ELR (cell line): ENCODE measurements around the gene PSAPL1.
"Not testable (repeated sequence)": the region's sequence is repeated elsewhere in the genome, so short reads cannot be mapped to it uniquely, and the experiment has no call there.

Source experiments
- DNase-seq: peaks from one replicate; pipeline ENCODE4 v3.0.0-alpha.2; 2015; ENCODE audit warnings: low read depth

Gene PSAPL1

DNA sequence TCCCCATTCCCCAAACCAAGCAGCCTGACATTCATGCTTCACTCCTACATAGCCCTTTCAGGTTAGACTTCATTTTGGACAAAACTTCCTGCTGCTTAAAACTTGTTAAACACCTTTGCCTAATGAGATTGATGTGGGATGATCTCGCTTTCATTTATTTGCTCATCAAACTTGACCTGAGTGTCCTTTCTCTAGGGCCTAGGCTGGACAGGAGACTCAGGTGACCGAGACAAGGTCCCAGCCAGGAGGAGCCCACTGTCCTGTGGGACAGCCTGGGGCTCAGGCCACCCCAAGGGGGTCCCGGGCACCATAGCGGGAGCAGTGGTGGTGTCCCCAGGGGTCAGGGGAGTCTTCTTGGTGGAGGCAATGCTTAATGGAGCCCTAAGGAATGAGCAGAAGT, 23.7 kb upstream of the PSAPL1 start:
- DNase-seq, result no peak

DNA sequence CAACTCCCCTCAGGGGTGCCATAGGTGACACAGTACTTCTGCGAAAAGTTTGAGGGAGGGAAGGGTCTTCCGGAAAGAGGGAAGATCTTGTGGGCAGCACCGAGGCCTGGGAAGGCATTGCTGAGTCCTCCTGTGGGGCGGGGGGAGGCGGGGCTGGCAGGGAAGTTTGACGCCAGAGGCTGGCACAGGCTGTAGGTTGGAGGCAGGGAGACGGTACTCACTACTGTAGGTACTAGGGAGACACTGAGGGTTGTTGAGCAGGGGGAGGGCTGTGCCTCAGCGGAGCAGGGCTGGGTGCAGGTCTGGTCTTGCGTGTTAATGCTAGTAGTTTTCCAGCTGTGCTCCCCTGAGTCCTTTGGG, 23.3 kb upstream of the PSAPL1 start:
- no peak for DNase-seq

DNA sequence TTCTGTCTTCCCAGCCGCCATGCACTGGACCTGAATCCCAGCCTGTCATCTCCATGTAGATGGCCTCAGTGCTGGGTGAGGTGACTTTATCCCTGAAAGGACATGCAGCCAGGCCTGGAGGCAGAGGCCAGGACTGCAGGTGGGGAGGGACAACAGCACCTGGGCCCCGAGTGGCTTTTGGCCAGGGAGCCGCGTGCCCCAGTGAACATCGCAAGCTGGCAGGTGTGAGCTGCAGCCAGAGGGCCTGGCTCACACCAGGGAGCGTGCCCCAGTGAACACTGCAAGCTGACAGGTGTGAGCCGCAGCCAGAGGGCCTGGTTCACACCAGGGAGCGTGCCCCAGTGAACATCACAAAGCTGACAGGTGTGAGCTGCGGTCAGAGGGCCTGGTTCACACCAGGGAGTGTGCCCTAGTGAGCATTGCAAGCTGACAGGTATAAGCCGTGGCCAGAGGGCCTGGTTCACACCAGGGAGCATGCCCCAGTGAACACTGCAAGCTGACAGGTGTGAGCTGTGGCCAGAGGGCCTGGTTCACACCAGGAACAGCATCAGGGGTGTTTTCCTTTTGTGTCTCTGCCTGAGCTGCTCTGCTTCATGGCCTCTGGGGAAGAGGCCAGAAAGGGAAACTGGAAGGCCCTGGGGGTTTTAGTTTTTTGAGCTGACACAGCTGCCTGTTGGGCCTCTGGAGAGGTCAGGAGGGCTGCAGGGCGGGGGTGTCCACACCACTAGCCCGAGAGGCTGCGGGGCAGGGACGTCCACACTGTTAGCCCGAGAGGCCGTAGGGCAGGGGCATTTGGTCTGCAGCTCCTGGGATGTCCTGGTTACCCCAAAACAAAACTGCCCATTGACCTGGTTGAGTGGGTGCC, 22.7 kb upstream of the PSAPL1 start:
- DNase-seq, result no peak

DNA sequence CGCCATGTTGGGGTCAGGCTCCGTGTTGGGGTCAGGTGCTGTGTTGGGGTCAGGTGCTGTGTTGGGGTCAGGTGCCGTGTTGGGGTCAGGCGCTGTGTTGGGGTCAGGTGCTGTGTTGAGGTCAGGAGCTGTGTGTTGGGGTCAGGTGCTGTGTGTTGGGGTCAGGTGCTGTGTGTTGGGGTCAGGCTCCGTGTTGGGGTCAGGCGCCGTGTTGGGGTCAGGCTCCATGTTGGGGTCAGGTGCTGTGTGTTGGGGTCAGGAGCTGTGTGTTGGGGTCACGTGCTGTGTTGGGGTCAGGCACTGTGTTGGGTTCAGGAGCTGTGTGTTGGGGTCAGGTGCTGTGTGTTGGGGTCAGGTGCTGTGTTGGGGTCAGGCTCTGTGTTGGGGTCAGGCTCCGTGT, 18.1 kb upstream of the PSAPL1 start:
- not testable (repeated sequence) for DNase-seq

DNA sequence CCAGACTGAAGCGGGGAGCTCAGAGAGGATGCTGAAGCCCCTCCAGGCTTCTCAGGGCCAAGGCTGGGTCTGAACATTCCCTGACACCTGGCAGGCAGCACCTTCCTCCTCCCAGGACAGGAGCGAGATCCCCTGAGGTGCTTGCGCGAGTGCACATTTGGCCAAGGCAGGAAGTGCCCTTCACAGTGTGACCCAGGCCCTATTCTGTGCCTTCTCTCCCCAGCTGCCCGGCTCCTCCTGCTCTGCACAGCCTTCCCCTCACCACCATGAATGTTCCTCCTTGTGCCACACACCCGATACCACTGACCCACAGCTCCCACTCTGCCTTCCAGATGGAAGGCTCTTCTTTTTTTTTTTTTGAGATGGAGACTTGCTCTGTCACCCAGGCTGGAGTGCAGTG, 17.1 kb upstream of the PSAPL1 start:
- DNase-seq, result no peak

DNA sequence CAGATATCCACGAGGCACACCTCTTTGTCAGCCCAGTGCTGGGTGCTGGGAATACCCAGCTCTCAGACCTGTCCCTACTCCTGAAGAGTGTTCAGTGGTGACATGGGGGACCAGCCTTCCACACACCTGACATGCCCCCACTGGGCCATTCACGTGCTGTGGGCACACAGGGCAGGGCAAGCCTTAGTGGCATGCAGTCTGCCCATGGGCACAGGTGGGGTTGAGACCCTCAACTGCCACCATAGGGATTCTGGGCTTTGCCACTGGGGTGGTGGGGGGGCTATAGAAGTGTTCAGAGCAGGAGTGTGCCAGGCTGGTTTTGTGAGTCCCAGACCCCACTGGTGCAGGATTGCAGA, 16.7 kb upstream of the PSAPL1 start:
- no peak for DNase-seq

DNA sequence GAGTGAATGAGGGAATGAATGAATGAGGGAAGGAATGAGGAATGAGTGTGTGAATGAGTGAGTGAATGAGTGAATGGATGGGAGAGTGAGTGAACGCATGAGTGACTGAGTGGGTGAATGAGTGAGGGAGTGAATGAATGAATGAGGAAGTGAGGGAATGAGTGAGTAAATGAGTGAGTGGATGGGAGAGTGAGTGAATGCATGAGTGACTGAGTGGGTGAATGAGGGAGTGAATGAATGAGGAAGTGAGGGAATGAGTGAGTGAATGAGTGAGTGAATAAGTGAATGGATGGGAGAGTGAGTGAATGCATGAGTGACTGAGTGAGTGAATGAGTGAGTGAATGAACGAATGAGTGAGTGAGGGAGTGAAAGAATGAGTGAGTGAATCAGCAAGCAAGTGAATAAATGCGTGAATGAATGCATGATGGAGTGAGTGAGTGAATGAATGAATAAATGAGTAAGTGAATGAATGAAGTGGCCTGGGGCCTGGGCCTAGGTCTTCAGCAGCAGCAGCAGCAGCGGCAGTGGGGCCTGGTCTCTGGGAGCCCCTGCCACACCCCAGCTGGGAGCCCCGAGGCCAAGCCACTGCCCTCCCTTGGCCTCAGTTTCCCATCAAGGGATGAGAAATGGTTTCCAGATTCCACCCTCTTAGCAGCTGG, 16.2 kb upstream of the PSAPL1 start:
- DNase-seq, result no peak

DNA sequence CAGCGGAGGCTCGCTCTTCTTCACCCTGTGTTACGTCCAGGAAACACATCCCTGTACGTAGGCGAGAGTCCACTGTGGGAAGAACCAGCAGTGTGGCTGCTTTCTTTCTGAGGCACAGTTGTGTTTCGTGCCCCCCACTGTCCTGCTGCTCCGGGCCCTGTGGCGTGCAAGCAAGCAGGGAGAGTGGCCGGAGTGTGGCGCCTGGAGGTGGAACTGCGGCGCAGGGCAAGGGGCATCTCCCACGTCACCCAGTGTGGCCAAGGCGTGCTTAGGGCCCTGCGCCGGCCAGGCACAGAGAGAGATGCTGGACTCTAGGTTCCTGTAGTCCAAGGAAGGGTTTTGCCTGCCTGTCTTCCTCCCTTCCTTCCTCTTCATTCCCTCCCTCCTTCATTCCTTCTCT, 13.3 kb upstream of the PSAPL1 start:
- no peak for DNase-seq

DNA sequence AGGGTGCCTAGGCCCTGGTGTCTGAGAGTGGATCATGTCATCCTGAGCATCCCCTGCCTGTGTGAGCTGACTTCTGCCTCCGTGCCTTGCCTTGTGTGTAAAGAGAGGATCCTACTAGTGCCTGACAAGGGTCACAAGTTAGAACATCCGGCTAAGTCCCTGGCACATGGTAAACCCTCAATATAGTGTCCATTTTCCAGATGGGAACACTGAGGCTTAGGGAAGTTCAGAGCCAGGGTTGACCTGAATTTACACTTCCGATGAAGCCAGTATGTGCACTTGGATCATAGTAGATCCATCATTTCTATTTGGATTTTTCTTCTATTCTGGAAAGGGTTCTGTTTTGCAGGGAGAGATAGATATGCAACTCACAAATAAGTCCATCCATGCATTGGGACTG, 12.5 kb upstream of the PSAPL1 start:
- DNase-seq, result no peak

DNA sequence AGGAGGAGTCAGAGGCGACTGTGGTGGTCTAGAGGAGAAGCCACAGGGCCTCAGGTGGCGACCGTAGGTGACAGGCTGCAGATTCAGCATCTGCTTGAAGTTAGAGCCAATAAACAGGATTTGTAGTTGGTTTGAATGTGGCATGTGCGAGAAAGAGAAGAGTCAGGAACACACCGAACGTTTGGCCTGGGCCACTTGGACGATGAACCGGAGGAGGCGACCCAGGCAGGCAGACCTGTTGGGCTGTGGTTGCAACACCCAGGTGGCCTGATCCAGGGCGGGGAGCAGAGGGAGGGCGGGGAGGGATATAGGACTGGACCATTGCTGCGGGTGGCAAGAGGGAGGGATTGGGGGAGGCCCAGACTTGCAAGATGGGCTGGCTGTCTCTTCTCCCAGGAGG, 10.0 kb upstream of the PSAPL1 start:
- DNase-seq, result no peak

DNA sequence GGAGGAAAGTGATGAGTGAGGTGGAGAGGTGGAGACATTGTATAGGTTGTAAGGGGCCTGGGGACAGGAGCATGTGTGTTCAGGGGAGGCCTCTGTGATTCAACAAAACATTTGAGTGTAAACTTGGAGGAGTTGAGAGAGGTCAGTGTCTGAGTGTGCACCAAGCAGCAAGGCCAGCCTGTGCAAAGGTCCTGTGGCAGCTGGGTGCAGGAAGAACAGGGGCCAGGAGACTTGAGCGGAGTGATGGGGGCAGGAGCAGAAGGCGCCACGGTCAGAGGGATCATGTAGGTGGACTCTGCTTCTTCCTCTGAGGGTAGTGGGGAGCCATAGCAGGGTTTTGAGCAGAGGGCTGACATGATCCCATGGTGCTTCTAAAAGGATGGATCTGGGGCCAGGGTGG, 9.6 kb upstream of the PSAPL1 start:
- DNase-seq, result no peak

DNA sequence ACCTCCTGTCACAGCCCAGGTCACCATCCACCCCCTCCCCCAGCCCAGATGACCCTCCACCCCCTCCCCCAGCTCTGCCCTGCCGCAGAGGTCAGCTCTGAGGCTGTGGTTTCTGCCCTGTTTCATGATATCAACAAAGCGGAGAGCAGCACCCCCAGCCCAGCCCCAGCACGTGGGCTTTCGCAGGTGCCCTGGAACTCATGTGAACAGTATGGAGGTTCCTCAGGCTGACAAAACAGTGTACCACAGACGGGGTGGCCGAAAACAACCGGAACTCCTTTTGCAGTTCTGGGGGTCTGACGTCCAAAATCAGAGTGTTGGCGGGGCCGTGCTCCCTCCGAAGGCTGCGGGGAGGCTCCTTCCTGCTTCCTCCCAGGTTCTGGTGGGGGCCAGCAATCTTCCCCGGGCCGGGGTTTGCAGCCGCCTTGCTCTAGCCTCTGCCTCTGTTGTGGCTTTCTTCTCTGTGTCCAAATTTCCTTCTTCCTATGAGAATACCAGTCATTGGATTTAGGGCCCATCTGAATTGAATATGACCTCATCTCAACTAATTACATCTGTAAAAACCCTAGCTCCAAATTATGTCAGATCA, 7.9 kb upstream of the PSAPL1 start:
- no peak for DNase-seq

DNA sequence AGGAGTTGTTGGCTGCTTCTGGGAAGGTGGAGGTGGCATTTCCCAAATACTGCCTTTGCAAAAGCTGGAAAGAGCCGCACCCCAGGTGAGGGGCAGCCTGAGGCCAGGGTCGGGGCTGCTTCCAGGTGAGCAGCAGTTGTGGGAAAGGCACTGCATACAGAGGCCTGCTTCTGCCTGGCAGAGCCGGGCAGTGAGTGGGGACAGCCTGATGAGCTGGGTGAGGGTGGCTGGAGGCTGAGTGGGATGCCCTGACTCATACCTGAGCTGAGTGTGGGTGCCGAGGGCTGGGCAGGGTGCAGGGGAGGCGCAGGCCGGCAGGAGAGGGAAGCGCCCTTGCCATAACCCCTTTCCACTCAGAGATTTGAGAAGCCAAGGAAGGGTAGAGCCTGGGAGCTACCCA, 6.5 kb upstream of the PSAPL1 start:
- no peak for DNase-seq

DNA sequence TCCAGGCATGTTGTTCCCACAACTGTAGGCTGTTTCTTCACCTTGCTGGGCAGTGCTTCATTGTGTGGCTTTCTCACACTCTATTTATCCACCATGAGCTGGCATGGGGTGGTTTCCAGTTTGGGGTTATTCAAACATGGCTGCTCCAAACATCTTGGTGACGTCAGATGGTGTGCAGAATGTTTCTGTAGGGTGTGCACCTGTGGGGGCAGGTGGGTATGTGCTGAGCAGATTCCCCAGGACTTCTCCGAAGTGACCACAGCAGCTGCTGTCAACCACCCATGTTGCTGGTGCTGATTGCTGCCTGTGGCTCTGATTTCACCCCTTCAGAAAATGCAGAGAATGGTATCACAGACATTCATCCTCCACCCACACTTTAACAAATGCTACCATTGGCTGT, 5.0 kb upstream of the PSAPL1 start:
- DNase-seq, result no peak

DNA sequence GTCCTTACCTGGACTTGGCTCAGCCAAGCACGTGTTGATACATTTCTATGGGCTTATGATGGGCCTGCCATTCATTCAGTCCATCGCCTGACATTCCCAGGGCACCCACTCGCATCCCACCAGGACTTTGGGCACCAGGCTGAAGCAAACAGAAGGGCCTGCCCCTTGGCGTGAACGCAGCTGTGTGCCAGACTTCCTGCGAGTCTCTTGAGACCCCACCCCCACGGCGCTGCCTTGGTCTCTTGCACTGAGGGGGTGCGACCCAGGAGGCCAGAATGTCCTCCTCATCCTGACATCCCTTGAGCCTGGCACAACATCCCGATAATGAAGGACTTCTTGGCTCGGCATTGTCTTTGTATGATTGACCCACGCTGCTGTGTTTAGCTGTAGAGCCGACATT, 1.5 kb upstream of the PSAPL1 start:
- no peak for DNase-seq

DNA sequence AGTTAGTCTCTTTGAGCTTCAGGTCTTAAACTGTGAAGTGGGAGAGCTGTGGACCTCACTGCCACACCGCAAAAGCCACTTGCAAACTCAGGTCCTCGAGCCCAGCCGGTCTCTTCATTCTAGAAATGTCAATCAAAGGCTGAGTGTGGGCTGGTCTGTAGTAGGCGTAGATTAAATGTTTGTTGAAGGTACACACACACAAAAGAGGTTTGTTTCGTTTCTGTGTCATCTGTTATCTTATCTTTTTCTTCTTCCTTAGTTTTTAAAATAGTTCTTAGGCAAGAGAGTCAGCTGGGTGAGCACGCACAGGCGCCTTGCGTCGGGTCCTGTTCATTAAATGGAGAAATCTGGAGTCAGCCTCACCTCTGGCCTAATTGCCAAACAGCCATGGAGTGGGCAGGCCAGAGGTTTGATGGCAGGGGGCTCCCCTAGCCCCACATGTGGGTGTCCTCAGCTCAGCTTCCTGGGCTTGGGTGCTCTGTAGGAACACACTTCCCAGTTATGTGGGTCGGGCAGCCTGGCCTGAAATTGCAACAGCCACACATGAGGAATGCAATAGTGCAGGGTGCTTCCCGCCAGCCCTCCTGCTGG, 836 bp upstream of the PSAPL1 start:
- no peak for DNase-seq

DNA sequence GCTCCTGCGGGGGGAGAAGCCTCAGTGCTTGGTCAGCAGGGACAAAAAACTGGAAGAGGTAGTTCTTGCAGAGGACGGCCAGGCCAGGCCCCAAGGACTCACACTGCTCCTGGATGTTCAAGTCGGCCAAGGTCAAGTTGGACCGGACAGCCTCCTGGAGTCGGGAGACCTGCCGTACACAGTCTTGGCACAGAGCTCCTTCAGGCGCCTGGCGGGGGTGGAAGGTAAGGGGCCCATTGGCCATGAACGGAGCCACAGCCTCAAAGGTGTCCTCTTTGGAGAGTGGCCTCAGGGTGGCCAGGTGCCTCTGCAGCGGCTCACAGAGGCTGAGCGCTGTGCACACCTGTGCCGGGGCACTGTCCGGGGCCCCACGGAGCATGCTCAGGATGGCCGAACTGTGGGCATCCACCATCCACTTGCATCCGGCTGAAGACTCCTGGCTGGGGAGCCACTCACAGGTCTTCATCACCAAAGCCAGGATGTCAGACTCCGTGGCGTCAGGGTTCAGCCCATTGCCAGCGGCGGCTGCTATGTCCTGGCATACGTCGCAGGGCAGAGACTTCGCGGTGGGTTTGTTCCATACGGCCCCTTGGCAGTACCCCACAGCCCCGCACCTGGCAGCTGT, 477 bp downstream of the PSAPL1 start:
- no peak for DNase-seq

DNA sequence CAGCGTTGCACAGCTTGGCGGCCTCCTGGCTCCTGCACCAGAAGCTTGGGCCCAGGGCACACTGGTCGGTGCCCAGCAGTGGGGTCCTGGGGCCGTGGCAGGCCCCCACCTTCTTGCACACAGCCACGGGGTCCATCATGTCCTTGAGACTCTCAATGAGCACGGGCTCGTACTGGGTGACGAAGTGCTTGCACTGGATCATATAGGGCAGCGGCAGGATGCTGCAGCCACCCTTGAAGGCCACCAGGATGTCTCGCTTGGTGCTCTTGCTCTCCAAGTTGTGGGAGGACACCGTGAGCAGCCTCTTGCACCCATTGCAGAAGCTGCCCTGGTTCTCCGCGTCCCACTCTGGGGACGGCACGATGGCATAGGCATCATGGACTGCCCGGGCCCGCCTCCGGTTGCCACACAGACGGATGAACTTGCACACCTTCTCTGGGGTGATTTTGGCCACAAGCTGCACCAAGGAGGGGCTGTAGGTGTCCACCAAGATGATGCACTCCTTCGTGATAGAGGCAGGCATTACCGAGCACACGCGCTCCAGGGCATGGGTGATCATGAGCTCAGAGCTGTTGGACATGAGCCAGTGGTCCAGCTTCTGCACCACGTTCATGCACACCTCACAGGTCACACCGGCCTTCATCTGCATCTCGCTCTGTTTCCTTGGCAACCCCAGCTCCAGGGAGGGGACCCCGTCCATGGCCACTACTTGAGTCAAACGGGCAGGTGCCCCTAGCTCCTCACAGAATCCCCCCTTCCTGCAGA, 1.2 kb downstream of the PSAPL1 start:
- DNase-seq, result no peak

DNA sequence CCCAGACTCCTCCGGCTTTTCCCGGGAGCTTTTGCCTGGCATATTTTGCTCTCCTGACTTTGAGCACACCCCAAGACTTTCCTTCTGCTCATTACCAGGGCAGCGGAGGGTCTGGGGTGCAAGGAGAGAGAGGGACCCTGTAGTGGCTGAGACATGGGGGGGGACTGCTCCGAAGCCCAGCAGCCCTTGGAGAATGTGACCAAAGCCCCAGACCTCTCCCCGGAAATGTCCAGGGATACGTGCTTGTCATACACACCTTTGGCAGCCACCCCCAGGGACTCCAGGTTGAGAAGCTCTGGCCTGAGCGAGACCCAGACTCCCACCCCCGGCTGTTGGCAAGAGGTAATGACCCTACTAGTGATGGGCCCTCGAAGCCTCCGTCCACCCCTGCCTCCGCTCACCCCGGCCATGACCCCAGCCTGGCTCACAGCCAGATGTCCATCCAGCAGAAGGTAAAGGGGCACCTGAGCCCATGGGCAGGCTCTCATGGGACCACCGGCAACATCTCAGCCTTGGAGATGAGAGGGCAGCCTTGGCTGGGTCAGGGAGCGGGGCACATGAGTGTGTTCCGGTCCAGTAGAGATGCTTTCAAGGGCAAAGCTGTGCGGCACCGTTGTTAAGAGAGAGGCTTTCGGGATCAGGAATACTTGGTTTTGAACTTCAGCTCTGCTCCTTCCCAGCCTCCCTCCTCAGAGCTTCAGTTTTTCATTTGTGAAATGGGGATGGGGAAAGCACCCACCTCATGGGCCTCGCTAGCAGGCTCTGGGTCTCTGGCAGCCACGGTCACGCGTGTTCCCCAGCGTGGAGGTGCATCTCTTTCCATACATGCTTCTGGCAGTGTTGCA, 2.0 kb downstream of the PSAPL1 start:
- DNase-seq, result no peak

DNA sequence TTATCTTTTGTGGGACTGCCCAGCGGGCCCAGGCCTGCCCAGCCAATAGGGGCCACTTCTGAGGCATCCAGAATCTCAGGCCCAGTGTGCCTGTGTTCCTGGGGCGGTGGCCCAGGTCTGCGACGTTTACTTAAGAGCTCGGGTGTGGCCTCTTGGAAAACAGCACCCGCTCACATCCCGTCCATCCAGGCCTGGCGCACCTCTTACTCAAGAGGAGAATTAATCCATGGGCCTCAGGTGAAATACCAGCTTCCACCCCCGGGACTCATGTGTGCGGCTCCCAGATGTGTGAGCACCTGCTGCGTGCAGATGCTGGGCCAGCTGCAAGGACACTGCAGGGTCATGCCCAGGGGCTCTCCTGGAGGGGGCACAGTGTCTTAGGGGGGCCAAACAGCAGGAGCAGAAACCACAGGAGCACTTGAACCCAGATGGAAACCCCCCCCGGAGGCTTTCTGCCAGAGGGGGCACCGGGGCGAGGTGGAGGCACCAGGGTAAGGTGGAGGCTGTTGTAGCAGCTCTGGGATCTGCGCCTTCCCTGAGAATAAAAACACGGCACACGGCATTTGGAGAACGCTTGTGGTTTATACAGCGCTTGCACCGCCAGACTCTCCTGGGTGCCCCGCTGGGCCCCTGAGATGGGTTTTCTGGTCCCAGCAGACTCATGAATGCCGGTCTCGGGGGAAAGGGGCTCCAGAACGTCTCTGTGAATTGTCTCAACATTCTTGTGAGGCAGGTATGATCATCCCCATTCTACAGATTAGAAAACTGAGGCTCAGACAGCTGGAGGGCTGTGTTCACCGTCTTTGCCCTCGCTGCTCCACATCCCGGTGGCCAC, 2.8 kb downstream of the PSAPL1 start:
- no peak for DNase-seq
